GM19025 (cell line): ENCODE data around the gene PRR14.
A peak's percentile ranks its signal among the peaks of the same experiment; 100 is the strongest.

ENCODE experiments used
- ATAC-seq: cut with Tn5 transposase; IDR thresholded peaks from one replicate; pipeline ENCODE4 v1.9.1; 2021; ENCODE audit warnings: mild to moderate bottlenecking, low read depth, moderate library complexity; ENCODE audit not compliant: unreplicated experiment

Gene PRR14

DNA sequence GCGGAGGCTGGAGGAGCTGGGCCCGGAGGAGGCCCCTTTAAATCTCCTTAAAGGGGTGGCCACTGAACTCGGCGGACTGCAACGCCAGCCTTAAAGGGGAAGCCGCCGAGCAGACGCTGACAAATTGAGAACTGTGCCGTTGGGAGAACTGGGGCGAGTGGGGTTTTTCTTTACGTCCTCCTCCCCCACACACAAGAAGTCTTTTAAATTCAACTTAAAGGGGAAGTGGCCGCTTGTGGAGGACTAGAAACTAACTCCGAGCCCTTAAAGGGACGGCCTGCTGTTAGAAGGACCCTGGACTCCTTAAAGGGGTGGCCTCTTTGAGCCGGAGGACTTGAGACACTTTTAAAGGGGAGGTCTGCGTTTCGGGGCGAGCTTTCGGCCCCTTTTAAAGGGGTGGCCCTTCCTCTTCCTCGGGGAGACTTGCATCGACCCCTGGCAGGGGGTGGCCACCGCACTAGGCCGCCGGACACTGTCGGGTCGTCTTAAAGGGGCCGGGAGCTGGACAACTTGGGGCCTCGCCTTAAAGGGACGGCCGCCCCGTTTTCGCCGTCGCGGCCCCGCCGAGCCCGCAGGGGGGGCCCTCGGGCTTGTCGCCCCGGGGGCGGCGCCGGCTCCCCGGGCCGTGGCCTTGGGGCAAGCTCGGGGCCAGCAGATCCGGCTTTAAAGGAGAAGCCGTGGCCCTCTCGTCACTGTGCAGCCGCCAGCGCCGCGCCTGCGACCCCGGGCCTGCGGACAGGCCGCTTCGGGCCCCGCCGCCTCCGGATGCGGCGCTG is 8.2 kb downstream of the PRR14 start:
- ATAC-seq, result peak; percentile 18

DNA sequence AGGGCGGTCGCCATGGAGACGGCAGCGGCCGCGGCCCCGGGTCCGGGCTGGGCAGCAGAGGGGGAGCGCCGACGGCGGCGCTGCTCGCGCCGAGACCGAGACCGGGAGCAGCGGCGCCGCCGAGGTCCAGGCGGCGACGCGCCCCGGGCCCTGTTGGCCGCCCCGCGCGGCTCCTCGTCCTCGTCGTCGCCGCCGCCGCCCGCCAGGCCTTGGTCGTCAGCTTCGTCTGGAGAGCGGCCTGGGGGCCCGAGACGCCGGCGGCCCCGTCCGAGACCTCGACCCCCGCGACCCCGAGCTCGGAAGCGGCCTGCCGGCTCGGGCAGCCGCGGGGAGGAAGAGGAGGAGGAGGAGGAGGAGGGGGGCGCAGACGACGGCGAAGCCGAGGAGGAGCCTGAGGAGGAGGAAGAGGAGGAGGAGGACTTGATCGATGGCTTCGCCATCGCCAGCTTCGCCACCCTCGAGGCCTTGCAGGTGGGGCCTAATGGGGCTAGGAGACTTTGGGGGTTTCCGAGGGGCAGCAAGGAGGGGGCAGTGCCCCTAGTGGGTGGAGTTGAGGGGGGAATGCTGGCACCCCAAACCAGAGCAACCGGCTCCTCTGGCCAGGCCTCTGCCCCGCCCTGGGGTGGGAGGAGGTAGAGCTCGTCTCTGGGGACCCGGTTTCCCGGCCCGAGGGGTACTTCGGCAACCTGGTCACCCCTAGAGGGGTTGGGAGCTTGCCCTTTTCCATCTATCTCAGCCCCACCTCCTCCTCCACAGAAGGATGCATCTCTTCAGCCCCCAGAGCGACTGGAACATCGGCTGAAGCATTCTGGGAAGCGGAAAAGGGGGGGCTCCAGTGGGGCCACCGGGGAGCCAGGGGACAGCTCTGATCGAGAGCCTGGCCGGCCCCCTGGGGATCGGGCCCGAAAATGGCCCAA is 9.0 kb downstream of the PRR14 start:
- no peak for ATAC-seq

DNA sequence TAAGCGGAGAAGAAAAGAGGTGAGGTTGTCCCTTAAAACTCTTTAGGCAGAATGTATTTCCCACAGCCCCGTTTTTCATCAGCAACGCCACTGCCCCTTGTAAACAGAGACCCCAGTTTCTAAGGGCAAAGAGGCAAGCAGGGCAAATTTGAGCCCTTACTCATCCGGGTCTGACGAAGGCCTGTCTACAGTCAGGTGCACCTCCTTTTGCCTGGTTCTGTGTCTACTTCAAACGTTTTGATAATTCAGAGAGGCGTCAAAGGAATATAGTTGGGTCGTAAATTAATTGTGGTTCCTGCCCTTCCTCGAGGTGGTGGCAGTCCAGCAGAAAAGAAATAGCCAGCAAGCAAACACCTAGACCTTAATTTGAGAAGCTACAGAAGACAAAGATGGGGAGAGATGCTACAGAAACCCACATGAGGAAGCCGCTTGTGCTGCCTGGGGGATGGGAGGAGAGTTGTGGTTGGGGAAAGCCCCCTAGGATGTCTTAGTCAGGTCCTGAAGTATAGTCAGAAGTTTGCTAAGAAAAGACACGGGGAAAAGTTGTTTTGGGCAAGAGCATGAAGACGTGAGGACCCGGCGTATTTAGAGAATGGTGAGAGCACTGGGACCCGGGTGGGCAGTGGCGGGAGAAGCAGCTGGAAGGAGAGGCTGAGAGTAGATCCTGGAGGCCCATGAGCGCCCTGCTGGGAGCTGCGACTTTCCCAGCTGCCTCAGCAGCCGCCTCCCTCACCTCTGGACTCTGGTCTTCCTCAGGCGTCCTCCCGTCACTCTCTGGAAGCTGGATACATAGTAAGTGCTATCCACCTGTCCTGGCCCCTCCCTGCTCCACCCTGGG is 9.9 kb downstream of the PRR14 start:
- ATAC-seq, result no peak

DNA sequence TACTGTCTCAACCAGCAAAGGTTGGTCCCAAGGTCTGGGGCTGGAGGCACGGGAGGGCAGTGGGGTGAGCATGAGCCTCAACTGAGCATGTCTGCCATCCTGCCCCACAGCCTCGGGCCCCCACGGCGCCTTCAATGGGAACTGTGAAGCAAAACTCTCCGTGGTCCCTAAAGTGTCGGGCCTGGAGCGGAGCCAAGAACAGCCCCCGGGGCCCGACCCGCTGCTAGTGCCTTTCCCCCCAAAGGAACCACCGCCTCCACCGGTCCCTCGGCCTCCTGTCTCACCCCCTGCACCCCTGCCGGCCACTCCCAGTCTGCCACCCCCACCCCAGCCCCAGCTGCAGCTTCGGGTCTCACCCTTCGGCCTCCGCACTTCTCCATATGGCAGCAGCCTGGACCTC is 11.7 kb downstream of the PRR14 start:
- no peak for ATAC-seq

DNA sequence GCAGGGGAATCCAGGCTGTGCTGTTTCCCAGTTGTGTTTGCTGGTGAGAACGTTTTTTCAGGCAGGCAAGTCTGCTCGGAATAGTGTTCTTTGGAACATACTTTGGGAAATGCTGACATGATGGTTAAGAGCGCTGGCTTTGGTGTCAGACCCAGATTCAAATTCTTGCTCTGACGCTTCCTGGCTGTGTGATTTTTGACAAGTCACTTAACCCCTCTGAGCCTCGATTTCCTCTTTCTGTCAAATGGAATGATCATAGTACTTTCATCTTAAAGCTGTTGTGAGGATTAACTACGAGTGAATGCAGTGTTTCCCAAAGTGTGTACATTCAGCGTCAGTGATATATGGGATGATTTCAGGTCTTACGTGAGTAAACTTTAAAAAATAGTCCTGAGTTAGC is 12.3 kb downstream of the PRR14 start:
- no peak for ATAC-seq

DNA sequence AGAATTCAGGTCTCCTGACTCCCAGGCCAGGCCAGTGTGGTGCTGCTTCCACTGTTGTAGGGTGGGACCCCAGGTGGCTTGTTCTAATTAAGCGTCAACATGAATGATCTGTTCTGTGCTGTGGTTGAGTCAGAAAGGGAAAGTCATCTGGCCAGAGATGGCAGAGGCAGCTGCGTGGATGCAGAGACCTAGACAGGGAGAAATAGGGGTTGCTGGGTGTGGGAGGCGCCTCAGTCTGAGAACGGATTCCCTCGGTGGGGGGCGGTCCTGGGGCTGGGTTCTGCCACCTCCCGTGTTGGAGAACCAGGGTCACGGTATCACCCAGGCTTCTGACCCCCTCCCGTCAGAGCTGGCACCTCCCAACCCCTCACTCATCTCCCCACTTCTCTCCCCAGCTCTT is 13.1 kb downstream of the PRR14 start:
- no peak for ATAC-seq

DNA sequence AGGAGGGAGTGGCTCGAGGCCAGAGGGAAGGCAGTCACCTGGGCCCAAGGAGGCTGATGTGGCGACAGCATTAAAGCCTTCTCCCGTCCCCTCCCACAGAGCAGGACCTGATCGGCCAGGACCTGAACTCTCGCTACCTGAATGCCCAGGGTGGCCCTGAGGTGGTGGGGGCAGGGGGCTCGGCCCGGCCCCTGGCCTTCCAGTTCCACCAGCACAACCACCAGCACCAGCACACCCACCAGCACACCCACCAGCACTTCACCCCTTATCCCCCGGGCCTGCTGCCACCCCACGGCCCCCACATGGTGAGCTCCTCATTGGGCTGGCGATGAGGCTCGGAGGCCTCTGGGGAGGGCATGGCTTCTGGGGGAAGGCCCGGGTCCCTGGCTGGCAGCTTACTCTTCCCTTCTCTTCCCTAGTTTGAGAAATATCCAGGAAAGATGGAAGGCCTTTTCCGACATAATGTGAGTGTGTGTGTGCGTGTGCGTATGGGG is 13.9 kb downstream of the PRR14 start:
- no peak for ATAC-seq

DNA sequence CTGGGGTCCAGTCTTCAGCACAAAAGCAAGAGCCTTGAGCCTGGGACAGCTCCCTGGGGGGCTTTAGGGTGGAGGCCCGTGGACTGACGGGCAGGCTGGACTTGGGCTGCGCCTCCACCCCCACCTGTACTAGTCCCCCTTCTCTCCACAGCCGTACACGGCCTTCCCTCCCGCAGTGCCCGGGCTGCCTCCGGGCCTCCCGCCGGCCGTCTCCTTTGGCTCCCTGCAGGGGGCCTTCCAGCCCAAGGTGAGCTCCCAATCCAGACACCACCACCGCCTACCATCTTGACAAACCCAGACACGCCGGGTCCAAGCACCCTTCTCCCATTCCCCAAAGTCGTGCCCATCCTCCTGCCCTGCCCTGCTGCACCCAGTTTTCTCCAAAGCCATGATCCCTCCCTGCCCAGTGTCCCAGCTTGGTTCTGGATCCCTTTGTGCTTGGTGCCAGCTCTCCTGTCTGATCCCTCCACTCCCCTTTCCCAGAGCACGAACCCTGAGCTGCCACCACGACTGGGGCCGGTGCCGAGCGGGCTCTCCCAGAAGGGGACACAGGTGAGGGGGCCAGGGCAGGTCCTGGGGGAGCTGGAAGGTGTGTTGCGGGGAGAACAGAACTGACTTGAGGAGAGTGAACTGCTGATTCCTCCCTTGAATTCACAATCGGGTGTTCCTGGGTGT is 14.5 kb downstream of the PRR14 start:
- no peak for ATAC-seq

DNA sequence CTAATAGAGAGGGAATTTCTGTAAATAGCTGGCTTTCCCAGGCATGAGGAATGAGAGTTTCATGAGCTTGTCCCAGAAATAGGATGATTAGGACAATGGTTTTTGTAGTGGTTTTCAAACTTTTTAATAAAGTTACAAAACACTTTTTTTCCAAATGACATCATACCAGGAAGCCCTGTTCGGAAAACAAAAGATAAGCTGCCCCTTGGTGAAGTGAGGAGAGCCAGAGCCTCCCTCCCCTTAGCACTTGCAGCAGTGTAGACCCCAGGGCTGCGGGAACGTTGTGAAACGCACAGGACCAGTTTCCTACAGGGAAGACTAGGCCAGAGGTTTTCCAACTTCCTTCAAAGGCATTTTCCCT is 15.1 kb downstream of the PRR14 start:
- no peak for ATAC-seq

DNA sequence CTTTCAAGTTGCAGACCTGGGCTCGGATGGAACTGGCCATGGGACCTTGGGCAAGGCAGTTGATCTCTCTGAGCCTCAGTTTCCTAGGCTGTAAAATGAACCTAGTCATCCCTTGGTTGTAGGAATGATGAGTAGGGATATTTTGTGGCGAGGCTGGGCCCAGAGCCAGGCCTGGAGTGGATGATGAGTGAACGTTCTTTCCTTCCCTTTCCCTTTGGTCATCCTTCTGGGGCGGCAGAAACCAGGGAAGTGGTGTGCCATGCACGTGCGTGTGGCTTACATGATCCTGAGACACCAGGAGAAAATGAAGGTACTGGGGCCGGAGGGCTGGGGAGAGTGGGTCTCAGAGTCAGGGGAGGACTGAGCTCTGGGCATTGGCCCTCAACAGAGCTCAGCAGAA is 15.9 kb downstream of the PRR14 start:
- ATAC-seq, result no peak

DNA sequence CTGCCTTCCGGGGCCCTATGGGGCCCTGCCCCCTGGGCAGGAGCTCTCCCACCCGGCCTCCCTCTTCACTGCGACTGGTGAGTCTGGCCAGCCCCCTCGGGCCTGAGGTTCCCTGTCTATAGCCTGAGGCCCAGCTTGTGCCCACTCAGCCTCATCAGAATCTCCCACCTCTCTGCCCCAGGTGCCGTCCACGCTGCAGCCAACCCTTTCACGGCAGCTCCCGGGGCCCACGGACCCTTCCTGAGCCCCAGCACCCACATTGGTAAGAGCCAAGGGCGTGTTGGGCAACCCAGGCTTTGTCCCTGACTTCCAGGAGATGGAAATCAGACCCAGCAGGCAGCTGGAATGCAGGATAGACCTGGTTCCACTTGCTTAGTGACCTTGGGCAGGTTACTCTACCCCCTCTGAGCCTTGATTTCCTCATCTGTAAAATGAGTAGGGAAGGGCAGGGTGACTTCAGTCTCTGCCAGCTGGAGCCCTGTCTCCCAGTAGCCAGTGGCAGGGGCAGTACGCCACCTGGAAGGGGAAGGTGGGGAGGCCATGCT is 16.7 kb downstream of the PRR14 start:
- no peak for ATAC-seq

DNA sequence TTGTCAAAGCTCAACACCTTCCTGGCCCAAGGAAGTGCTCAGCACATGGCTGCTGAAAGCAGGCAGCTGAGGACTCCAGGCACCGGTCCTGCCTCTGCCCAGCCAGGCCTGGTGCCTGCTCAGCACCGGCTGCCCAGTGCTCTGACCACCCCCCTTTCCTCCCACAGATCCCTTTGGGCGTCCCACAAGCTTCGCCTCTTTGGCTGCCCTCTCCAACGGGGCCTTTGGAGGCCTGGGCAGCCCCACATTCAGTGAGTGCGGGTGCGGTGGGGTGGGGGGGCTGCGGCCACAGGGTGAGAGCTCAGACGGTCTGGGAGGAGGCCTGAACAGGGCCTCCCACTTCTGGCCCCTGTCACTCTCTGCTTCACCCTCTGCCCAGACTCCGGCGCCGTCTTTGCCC is 17.6 kb downstream of the PRR14 start:
- ATAC-seq, result no peak

DNA sequence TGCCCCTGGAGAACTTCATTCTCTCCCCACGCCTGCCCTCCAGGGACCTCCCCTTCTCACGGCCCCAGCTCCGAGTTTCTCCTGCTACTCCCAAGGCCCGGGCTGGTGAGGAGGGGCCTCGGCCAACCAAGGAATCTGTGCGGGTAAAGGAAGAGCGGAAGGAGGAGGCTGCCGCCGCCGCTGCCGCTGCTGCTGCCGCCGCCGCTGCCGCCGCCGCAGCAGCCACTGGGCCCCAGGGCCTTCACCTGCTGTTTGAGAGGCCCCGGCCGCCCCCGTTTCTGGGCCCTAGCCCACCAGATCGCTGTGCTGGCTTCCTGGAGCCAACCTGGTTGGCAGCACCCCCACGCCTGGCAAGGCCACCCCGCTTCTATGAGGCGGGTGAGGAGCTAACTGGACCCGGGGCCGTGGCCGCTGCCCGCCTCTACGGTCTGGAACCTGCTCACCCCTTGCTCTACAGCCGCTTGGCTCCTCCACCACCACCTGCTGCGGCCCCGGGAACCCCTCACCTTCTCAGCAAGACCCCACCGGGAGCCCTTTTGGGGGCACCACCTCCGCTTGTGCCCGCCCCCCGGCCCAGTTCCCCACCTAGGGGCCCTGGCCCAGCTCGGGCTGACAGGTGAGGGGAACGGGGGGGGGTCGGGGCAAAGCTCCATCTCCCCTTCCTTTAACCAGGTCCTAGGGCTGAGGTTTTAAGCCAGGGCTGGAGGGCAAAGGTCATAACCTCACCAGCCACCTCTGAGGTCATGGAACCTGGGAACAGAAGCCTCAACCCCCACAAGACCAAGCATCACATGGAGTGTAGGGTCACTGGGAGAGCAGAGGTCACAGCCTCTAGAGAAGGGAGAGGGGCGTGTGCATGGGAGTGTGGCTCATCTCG is 18.5 kb downstream of the PRR14 start:
- no peak for ATAC-seq

DNA sequence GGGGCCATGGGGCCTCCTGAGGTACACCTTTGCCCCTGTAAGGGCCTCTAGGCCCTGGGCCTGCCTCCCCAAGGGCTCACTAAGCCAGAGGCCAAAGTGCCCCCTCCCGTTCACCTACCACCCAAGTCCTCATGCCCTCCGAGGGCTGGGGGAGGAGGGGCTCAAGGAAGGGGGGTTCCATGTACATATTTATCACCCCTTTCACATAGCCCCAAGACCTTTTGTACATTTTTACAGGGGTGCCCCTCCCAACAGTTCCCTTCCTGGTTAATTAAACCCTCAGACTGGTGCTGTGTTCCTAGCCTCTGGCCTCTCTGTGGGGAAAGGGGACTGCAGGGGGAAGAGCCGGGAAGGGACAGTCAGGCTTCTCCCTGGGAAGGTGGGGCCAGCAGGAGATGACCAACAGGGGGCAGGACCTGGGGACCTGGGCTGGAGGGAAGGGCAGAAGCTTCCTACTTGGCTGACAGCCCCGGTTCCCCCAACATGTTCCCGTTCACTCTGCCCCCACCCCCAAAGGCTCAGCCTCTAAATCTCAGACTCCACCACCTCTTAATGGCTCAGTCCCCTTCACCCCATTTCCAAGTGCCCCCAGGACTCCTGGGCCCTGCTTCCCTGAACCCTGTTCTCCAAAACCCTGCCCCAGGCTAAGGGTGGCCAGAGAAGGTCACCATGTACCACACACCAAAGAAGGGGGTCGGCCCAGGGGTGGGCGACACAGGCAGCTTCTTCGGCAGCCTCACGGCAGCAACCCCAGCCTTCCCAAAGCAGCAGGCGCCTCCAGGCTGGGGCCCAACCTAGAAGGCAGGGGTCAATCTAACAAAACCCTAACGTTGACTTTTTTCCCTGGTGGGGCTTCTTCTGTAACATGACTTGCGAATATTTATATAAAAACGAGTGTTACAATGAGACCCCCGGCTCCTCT is 19.4 kb downstream of the PRR14 start:
- no peak for ATAC-seq

DNA sequence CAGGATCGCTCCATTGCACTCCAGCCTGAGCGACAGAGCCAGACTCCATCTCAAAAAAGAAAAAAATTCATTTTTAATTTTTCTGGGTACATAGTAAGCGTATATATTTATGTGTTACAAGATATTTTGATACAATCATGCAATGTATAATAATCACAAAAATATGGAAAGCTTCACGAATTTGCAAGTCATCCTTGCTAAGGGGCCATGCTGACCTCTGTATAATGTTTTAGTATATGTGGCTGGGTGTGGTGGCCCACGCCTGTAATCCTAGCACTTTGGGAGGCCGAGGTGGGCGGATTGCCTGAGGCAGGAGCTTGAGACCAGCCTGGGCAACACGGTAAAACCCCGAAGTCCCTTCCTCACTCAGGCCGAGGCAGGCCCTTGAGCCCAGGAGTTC is 24.4 kb downstream of the PRR14 start:
- no peak for ATAC-seq

DNA sequence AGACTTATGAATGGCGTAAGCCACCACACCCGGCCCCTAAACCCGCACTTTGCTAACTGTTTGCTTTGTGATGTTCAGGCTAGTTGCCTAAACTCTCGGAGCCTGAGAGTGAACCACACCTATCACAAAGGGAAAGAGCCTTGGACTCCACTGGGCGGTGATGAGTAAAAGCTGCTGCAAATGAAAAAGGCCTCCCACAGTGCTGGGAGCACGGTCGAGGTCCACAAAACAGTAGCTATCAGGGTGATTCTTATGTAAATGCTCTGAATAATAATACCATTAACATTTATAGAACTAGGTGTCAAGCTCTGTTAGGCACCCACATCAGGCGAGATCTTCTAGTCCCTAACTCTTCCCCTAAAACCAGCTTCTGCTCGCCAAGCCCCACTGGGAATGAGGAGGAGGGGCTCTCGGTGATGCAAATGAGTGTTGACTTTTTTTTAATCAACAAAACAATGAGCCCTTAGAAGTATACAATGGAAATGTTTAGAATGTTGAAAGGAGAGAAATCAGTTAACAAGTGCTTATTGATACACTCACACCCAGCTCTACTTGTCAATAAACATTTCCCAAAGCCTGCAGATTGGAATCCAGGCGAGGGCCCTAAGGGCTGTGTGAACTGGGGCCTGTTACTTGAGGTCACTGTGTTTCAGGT is 27.3 kb downstream of the PRR14 start:
- no peak for ATAC-seq

DNA sequence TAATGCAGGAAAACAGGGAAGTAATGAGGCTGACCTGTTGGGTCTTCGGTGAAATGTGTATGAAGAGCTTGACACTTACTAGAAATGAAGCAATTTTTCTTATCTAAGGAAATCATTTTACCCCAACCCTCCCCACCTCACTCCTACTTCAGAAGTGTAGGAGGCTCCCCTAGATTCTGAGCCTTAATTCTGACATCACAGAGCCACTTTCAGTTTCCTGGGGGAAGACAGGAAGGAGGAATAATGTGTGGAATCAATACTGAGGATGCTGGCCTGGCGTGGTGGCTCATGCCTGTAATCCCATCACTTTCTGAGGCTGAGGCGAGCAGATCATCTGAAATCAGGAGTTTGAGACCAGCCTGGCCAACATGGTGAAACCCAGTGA is 27.8 kb downstream of the PRR14 start:
- no peak for ATAC-seq

DNA sequence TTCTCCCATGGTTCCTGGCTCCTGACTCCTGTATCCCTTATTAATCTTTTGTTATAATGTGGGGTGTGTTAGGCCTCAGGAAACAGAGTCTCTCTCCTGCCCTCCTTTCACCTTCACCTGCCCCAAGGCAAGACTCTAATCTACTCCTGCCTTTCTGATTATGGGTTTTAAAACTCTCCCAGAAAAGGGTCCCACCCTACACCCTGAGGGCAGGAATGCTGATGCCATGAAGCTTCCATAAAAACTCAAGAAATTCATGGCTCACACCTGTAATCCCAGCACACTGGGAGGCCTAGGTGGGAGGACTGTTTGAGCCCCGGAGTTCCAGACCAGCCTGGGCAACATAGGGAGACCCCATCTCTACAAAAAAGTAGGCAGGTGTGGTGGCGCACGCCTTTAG is 29.6 kb downstream of the PRR14 start:
- ATAC-seq, result no peak
